Stimulated activated CD4-positive, alpha-beta T cell treated with anti-CD3 and anti-CD28 coated beads, Interleukin-1b, Interleukin-23, amount 100 ng/mL, for 48 hours (primary cell): ENCODE data around the gene PRKD3.

Experiments used
- DNase-seq: peaks from one replicate; pipeline ENCODE4 v3.0.0-alpha.2; 2020

Gene PRKD3

GRCh38 chr2:37324786-37325624, at the start of gene PRKD3:
Gene PRKD3 (minus strand): TSS chr2:37324833. CDS start chr2:37316524, 8,309 bp downstream.
- no peak for DNase-seq

- no peak for DNase-seq
Measured at GRCh38 chr2:37372000-37372399, 47.4 kb upstream of the PRKD3 start.

GRCh38 chr2:37370666-37371065, 46.0 kb upstream of the PRKD3 start:
- DNase-seq: no peak

GRCh38 chr2:37367984-37368383, 43.4 kb upstream of the PRKD3 start:
- no peak for DNase-seq

- DNase-seq: no peak
Measured at GRCh38 chr2:37367310-37367709, 42.7 kb upstream of the PRKD3 start.

- no peak for DNase-seq
Measured at GRCh38 chr2:37366773-37367172, 42.1 kb upstream of the PRKD3 start.

- DNase-seq: no peak
Measured at GRCh38 chr2:37365669-37366068, 41.0 kb upstream of the PRKD3 start.

- DNase-seq: no peak
Measured at GRCh38 chr2:37364351-37364750, 39.7 kb upstream of the PRKD3 start.

- DNase-seq: no peak
Measured at GRCh38 chr2:37361994-37362698, 37.5 kb upstream of the PRKD3 start.

- DNase-seq: no peak
Measured at GRCh38 chr2:37361216-37361815, 36.7 kb upstream of the PRKD3 start.

GRCh38 chr2:37358466-37358865, 33.8 kb upstream of the PRKD3 start:
- no peak for DNase-seq

GRCh38 chr2:37357530-37357929, 32.9 kb upstream of the PRKD3 start:
- DNase-seq: no peak

- DNase-seq: no peak
Measured at GRCh38 chr2:37357069-37357468, 32.4 kb upstream of the PRKD3 start.

- no peak for DNase-seq
Measured at GRCh38 chr2:37356299-37356698, 31.7 kb upstream of the PRKD3 start.

GRCh38 chr2:37355735-37356134, 31.1 kb upstream of the PRKD3 start:
- DNase-seq: no peak

GRCh38 chr2:37354531-37354930, 29.9 kb upstream of the PRKD3 start:
- no peak for DNase-seq

GRCh38 chr2:37350034-37350433, 25.4 kb upstream of the PRKD3 start:
- DNase-seq: no peak

- no peak for DNase-seq
Measured at GRCh38 chr2:37349231-37349860, 24.7 kb upstream of the PRKD3 start.

GRCh38 chr2:37348155-37348554, 23.5 kb upstream of the PRKD3 start:
- no peak for DNase-seq

- DNase-seq: peak; percentile 31
Measured at GRCh38 chr2:37344453-37345361, 20.1 kb upstream of the PRKD3 start, which contains the start of gene QPCT. Gene QPCT (plus strand): TSS chr2:37344630. CDS start chr2:37344732, 102 bp downstream.

- no peak for DNase-seq
Measured at GRCh38 chr2:37343537-37344434, 19.2 kb upstream of the PRKD3 start.
